Measurements from ENCODE around the gene ANGEL2. TPM values are rescaled to one million over a fixed set of nuclear protein-coding genes. Genes with fewer than 3 reads are reported as not detected.
A peak's percentile ranks its signal among the peaks of the same experiment; 100 is the strongest.

Gene ANGEL2
- total and polyA plus RNA-seq, 5 donors, result 10.2 to 25.4 (median 20.6) TPM

GRCh38 chr1:212959266-212960220 lies 56.1 kb downstream of the ANGEL2 start:
- intact Hi-C loops (cut with DNase I), result no loop called here
- ATAC-seq (peak in 1 of 2 donors; percentile 28), DNase-seq (no peak)
- H3K4me3 ChIP-seq (ENCODE audit: low read length), result no peak overlapping the region
- 86% methylated on average over 18 of the region's 18 CpGs for WGBS
- H3K9me3 ChIP-seq (ENCODE audit: control insufficient read depth, low read length), result no peaks in the 10 kb centered on the region
- H3K27ac ChIP-seq (ENCODE audit: low read length), result no peak overlapping the region
- H3K4me1 ChIP-seq (ENCODE audit: control insufficient read depth, insufficient read depth, low read length), result no peaks in the 10 kb centered on the region
- H3K27me3 ChIP-seq (ENCODE audit: control insufficient read depth, insufficient read depth), result no peaks in the 10 kb centered on the region

- intact Hi-C loops (cut with DNase I), result no loop called here
- ATAC-seq, result no peak
- WGBS, result 60% methylated on average over 10 of the region's 10 CpGs
- Histone ChIP-seq H3K4me3 (ENCODE audit: low read length) (no peak overlapping the region), H3K27me3 (ENCODE audit: control insufficient read depth, insufficient read depth) (no peaks in the 10 kb centered on the region), H3K4me1 (ENCODE audit: control insufficient read depth, insufficient read depth, low read length) (no peaks in the 10 kb centered on the region), H3K9me3 (ENCODE audit: control insufficient read depth, low read length) (no peaks in the 10 kb centered on the region), H3K27ac (ENCODE audit: low read length) (no peak overlapping the region)
- DNase-seq, result no peak
Observed at GRCh38 chr1:212958175-212958574, 57.5 kb downstream of the ANGEL2 start.

- Histone ChIP-seq H3K27ac (ENCODE audit: low read length) (no peak overlapping the region), H3K4me3 (ENCODE audit: low read length) (no peak overlapping the region), H3K27me3 (ENCODE audit: control insufficient read depth, insufficient read depth) (no peaks in the 10 kb centered on the region), H3K4me1 (ENCODE audit: control insufficient read depth, insufficient read depth, low read length) (no peaks in the 10 kb centered on the region), H3K9me3 (ENCODE audit: control insufficient read depth, low read length) (no peaks in the 10 kb centered on the region)
- DNase-seq (no peak), ATAC-seq (no peak)
- intact Hi-C loops (cut with DNase I), result no loop called here
- WGBS, result 95% methylated on average over 6 of the region's 6 CpGs
Observed at GRCh38 chr1:212957546-212957945, 58.1 kb downstream of the ANGEL2 start.

GRCh38 chr1:212955961-212956620 lies 59.6 kb downstream of the ANGEL2 start:
- WGBS, result 77% methylated on average over 8 of the region's 8 CpGs
- DNase-seq (no peak), ATAC-seq (no peak)
- Histone ChIP-seq H3K4me3 (ENCODE audit: low read length) (no peak overlapping the region), H3K27ac (ENCODE audit: low read length) (no peak overlapping the region), H3K27me3 (ENCODE audit: control insufficient read depth, insufficient read depth) (no peaks in the 10 kb centered on the region), H3K4me1 (ENCODE audit: control insufficient read depth, insufficient read depth, low read length) (peaks cover 3% of the 10 kb centered on the region), H3K9me3 (ENCODE audit: control insufficient read depth, low read length) (no peaks in the 10 kb centered on the region)
- intact Hi-C loops (cut with DNase I), result no loop called here

- intact Hi-C loops (cut with DNase I), result no loop called here
- no peak for DNase-seq
- Histone ChIP-seq H3K27ac (ENCODE audit: low read length) (no peak overlapping the region), H3K9me3 (ENCODE audit: control insufficient read depth, low read length) (no peaks in the 10 kb centered on the region), H3K4me1 (ENCODE audit: control insufficient read depth, insufficient read depth, low read length) (peaks cover 3% of the 10 kb centered on the region), H3K27me3 (ENCODE audit: control insufficient read depth, insufficient read depth) (no peaks in the 10 kb centered on the region), H3K4me3 (ENCODE audit: low read length) (no peak overlapping the region)
- 96% methylated on average over 3 of the region's 3 CpGs for WGBS
- no peak for ATAC-seq
Observed at GRCh38 chr1:212955098-212955497, 60.6 kb downstream of the ANGEL2 start.

GRCh38 chr1:212954514-212954913 lies 61.2 kb downstream of the ANGEL2 start:
- H3K4me3 ChIP-seq (ENCODE audit: low read length), result no peak overlapping the region
- DNase-seq (no peak), ATAC-seq (no peak)
- H3K27ac ChIP-seq (ENCODE audit: low read length), result no peak overlapping the region
- 94% methylated on average over 6 of the region's 6 CpGs for WGBS
- no peaks in the 10 kb centered on the region for H3K27me3 ChIP-seq (ENCODE audit: control insufficient read depth, insufficient read depth)
- no peaks in the 10 kb centered on the region for H3K9me3 ChIP-seq (ENCODE audit: control insufficient read depth, low read length)
- peaks cover 3% of the 10 kb centered on the region for H3K4me1 ChIP-seq (ENCODE audit: control insufficient read depth, insufficient read depth, low read length)
- intact Hi-C loops (cut with DNase I), result no loop called here

GRCh38 chr1:212953321-212953720 lies 62.3 kb downstream of the ANGEL2 start:
- intact Hi-C loops (cut with DNase I), result no loop called here
- WGBS, result 74% methylated on average over 3 of the region's 3 CpGs
- no peak for ATAC-seq

GRCh38 chr1:212952641-212952976 lies 63.1 kb downstream of the ANGEL2 start:
- WGBS, result 50% methylated on average over 8 of the region's 8 CpGs
- ATAC-seq, result no peak
- intact Hi-C loops (cut with DNase I), result no loop called here
- Histone ChIP-seq H3K27me3 (ENCODE audit: control insufficient read depth, insufficient read depth) (no peaks in the 10 kb centered on the region), H3K4me1 (ENCODE audit: control insufficient read depth, insufficient read depth, low read length) (peaks cover 3% of the 10 kb centered on the region), H3K9me3 (ENCODE audit: control insufficient read depth, low read length) (no peaks in the 10 kb centered on the region), H3K27ac (ENCODE audit: low read length) (no peak overlapping the region), H3K4me3 (ENCODE audit: low read length) (no peak overlapping the region)
- no peak for DNase-seq

More at GRCh38 chr1:212953321-212953720, 62.3 kb downstream of the ANGEL2 start:
- no peak for DNase-seq
- Histone ChIP-seq H3K4me1 (ENCODE audit: control insufficient read depth, insufficient read depth, low read length) (peaks cover 3% of the 10 kb centered on the region), H3K27ac (ENCODE audit: low read length) (no peak overlapping the region), H3K4me3 (ENCODE audit: low read length) (no peak overlapping the region), H3K9me3 (ENCODE audit: control insufficient read depth, low read length) (no peaks in the 10 kb centered on the region), H3K27me3 (ENCODE audit: control insufficient read depth, insufficient read depth) (no peaks in the 10 kb centered on the region)

- intact Hi-C loops (cut with DNase I), result no loop called here
- H3K4me1 ChIP-seq (ENCODE audit: control insufficient read depth, insufficient read depth, low read length), result peaks cover 3% of the 10 kb centered on the region
- WGBS, result 48% methylated on average over 4 of the region's 4 CpGs
- H3K4me3 ChIP-seq (ENCODE audit: low read length), result no peak overlapping the region
- H3K9me3 ChIP-seq (ENCODE audit: control insufficient read depth, low read length), result no peaks in the 10 kb centered on the region
- no peak for DNase-seq
- no peaks in the 10 kb centered on the region for H3K27me3 ChIP-seq (ENCODE audit: control insufficient read depth, insufficient read depth)
- no peak overlapping the region for H3K27ac ChIP-seq (ENCODE audit: low read length)
- no peak for ATAC-seq
Observed at GRCh38 chr1:212951947-212952640, 63.6 kb downstream of the ANGEL2 start.

- 6% methylated on average over 72 of the region's 72 CpGs for WGBS
- H3K27ac ChIP-seq (ENCODE audit: low read length), result no peak overlapping the region
- intact Hi-C loops (cut with DNase I), result no loop called here
- peak overlapping the region; percentile 58 for H3K4me3 ChIP-seq (ENCODE audit: low read length)
- DNase-seq (peak in 2 of 3 donors; percentile 19 to 52), ATAC-seq (peak; percentile 4 to 30)
- no peaks in the 10 kb centered on the region for H3K9me3 ChIP-seq (ENCODE audit: control insufficient read depth, low read length)
- H3K4me1 ChIP-seq (ENCODE audit: control insufficient read depth, insufficient read depth, low read length), result peaks cover 3% of the 10 kb centered on the region
- no peaks in the 10 kb centered on the region for H3K27me3 ChIP-seq (ENCODE audit: control insufficient read depth, insufficient read depth)
Observed at GRCh38 chr1:212951126-212951946, 64.3 kb downstream of the ANGEL2 start.

Data from right cardiac atrium (tissue), 5 donors.